DND-41 (cell line): Measurements from ENCODE around the gene TYMS.

ENCODE experiments used
- ATAC-seq: fragments of 200-7000 bp; cut with Tn5 transposase; 3 replicates; pipeline ENCODE4 v1.9.1; 2021; ENCODE audit warnings: low read depth; ENCODE audit not compliant: insufficient read depth
- DNase-seq: peaks from one replicate; pipeline ENCODE4 v3.0.0-alpha.2; 2020
- H2AFZ ChIP-seq: 2 replicates; pipeline ENCODE4 v1.6.0; 2012; ENCODE audit warnings: low read depth, low read length
- H3K27ac ChIP-seq: 2 replicates; pipeline ENCODE4 v1.5.1; 2012; ENCODE audit warnings: low read length, inconsistent platforms
- H3K27me3 ChIP-seq: fragments of 200-600 bp; sonication (generic); 2 replicates; pipeline ENCODE4 v1.6.0; 2012; ENCODE audit warnings: low read length, mild to moderate bottlenecking, inconsistent platforms; ENCODE audit not compliant: insufficient read depth, poor library complexity
- H3K36me3 ChIP-seq: 2 replicates; pipeline ENCODE4 v1.5.1; 2012; ENCODE audit warnings: low read length, inconsistent platforms; ENCODE audit not compliant: insufficient read depth
- H3K4me1 ChIP-seq: 2 replicates; pipeline ENCODE4 v1.5.1; 2012; ENCODE audit warnings: mild to moderate bottlenecking, low read length; ENCODE audit not compliant: insufficient read depth
- H3K4me2 ChIP-seq: 2 replicates; pipeline ENCODE4 v1.6.0; 2012; ENCODE audit warnings: mild to moderate bottlenecking, moderate library complexity, low read length, inconsistent platforms; ENCODE audit not compliant: insufficient read depth
- H3K4me3 ChIP-seq, 2 experiments: fragments of 200-600 bp in 1 of 2; shearing (Covaris generic) in 1 of 2; 2 replicates each; pipeline ENCODE4 v1.5.1; 2012 to 2016; ENCODE audit warnings: inconsistent platforms in 2 of 2, low read length in 2 of 2, mild to moderate bottlenecking in 2 of 2, low read depth in 1 of 2, moderate library complexity in 1 of 2
- H3K79me2 ChIP-seq: 2 replicates; pipeline ENCODE4 v1.6.0; 2012; ENCODE audit warnings: low read length, inconsistent platforms; ENCODE audit not compliant: insufficient read depth
- H3K9ac ChIP-seq: 2 replicates; pipeline ENCODE4 v1.6.0; 2012; ENCODE audit warnings: low read depth, mild to moderate bottlenecking, inconsistent platforms, low read length, moderate library complexity
- H3K9me3 ChIP-seq: 2 replicates; pipeline ENCODE4 v1.5.1; 2012; ENCODE audit warnings: low read length, moderate library complexity, mild to moderate bottlenecking, inconsistent platforms; ENCODE audit not compliant: insufficient read depth, severe bottlenecking
- H4K20me1 ChIP-seq: 2 replicates; pipeline ENCODE4 v1.6.0; 2012; ENCODE audit warnings: low read length; ENCODE audit not compliant: insufficient read depth
- CTCF ChIP-seq: IDR thresholded peaks from 2 replicates; pipeline ENCODE4 v1.5.1; 2012; ENCODE audit warnings: borderline replicate concordance, low read length, moderate library complexity, mild to moderate bottlenecking; ENCODE audit not compliant: poor library complexity, severe bottlenecking; ENCODE audit errors: extremely low read depth
- EZH2 ChIP-seq: IDR thresholded peaks from 3 replicates; pipeline ENCODE4 v1.6.1; 2012; ENCODE audit warnings: borderline replicate concordance, low read depth, mild to moderate bottlenecking, moderate library complexity, low read length, inconsistent platforms; ENCODE audit not compliant: severe bottlenecking

Gene TYMS

GRCh38 chr18:644395-645004, 13.0 kb upstream of the TYMS start:
- H3K4me1 ChIP-seq = peaks cover 4% of the 10 kb centered on the region
- no peaks in the 10 kb centered on the region for H3K36me3 ChIP-seq
- H3K4me2 ChIP-seq = no peak overlapping the region
- TF ChIP-seq EZH2 (no peak), CTCF (no peak)
- no peaks in the 10 kb centered on the region for H4K20me1 ChIP-seq
- no peak overlapping the region for H3K9ac ChIP-seq
- peak; percentile 85 for ATAC-seq
- no peak overlapping the region for H3K27ac ChIP-seq
- H2AFZ ChIP-seq = no peak overlapping the region
- no peak overlapping the region for H3K4me3 ChIP-seq
- no peaks in the 10 kb centered on the region for H3K79me2 ChIP-seq
- DNase-seq = no peak
- no peaks in the 10 kb centered on the region for H3K9me3 ChIP-seq
- H3K27me3 ChIP-seq = no peaks in the 10 kb centered on the region

GRCh38 chr18:647304-647703, 10.1 kb upstream of the TYMS start:
- Histone ChIP-seq H3K9ac (no peak overlapping the region), H3K36me3 (no peaks in the 10 kb centered on the region), H3K27ac (no peak overlapping the region), H3K4me3 (no peak overlapping the region), H3K4me2 (no peak overlapping the region), H3K4me1 (peaks cover 24% of the 10 kb centered on the region), H3K9me3 (no peaks in the 10 kb centered on the region), H2AFZ (no peak overlapping the region), H4K20me1 (no peaks in the 10 kb centered on the region), H3K27me3 (no peaks in the 10 kb centered on the region), H3K79me2 (peaks cover 6% of the 10 kb centered on the region; the same call in 1 of the 2 replicates)
- DNase-seq = no peak
- TF ChIP-seq EZH2 = no peak
- no peak for TF ChIP-seq CTCF
- ATAC-seq = no peak

- H3K4me3 ChIP-seq = no peak overlapping the region
- no peaks in the 10 kb centered on the region for H3K36me3 ChIP-seq
- no peak overlapping the region for H3K4me2 ChIP-seq
- no peak overlapping the region for H3K27ac ChIP-seq
- peaks cover 26% of the 10 kb centered on the region for H3K4me1 ChIP-seq
- no peaks in the 10 kb centered on the region for H3K9me3 ChIP-seq
- H3K9ac ChIP-seq = no peak overlapping the region
- H4K20me1 ChIP-seq = no peaks in the 10 kb centered on the region
- H3K79me2 ChIP-seq = peaks cover 6% of the 10 kb centered on the region; the same call in 1 of the 2 replicates
- no peak overlapping the region for H2AFZ ChIP-seq
- ATAC-seq (no peak), DNase-seq (no peak)
- TF ChIP-seq EZH2 (no peak), CTCF (no peak)
- H3K27me3 ChIP-seq = no peaks in the 10 kb centered on the region
Observed at GRCh38 chr18:649341-649740, 8.1 kb upstream of the TYMS start.
